RCC 7860 (cell line): ENCODE measurements around the gene SMARCD1.
"Not testable (repeated sequence)": the region's sequence is repeated elsewhere in the genome, so short reads cannot be mapped to it uniquely, and the experiment has no call there.

Experiments used
- DNase-seq: peaks from one replicate; pipeline ENCODE4 v3.0.0-alpha.2; 2015; ENCODE audit warnings: low spot score
- FAIRE-seq: peaks from 2 replicates; lab custom pipeline; 2012; peaks lifted over from hg19 to GRCh38; lab: Jason Lieb, UNC

SMARCD1 gene

DNA sequence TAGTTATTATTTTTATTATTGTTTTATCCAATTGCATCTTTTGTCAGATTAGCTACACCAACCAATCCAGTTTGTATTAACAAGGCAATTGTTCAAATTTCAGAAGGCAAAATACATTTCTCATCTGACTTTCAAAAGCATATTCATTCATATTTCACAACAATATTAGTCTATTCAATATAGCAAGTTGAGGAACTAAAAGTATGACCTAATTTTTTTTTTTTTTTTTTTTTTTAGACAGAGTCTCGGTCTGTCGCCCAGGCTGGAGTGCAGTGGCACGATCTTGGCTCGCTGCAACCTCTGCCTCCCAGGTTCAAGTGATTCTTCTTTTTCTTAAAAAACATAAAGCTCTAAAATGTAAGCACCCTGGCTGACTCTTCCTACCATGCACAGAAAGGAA, 44.1 kb downstream of the SMARCD1 start:
- FAIRE-seq (no peak), DNase-seq (no peak)

DNA sequence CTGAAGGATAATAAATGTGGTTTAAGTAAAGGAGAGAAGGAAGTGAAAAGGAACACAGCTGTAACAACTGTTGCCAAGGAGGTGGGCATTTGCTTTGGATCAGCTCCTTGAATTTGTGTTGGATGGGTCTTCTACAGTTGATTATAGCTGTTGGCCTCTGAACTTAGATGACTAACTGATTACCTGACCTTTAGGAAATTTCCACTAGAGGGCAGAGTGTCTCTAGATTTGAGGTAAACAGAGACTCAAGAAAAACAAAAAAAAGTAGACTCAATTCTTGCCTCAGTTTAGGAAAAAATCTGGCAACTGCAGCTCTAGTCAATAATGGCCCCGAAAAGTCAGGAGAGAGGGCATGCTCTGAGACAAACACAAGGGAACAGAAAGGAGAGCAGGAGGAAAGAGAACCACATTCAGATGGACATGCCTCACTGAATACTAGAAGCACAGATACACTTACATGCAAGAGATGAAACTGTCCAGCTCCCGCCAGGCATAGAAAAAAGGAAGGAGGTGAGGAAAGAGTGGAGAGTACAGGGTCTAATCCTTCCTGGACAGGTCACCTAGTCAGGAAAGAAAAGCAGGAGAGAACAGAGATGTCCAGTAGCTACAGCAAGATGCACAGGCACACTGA, 47.5 kb downstream of the SMARCD1 start:
- no peak for FAIRE-seq
- peak; percentile 17 for DNase-seq

DNA sequence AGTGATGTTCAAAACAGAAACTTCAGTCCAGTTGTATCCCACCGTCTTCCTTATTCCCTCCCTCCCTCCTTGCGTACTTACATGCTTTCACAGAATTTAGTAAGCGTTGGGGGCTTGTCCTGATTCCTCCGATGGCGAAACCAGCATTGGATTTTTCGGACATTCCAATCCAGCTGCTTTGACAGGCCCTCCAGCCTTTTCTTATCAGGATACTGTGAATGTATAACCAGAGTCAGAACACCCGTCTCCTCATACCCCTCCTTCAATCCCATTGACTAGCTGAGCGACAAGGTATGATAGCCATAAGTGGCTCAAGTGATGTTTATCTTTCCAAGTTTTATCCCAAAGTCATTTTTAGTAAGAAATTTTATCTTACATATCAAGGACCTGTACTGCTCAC, 57.9 kb downstream of the SMARCD1 start:
- no peak for FAIRE-seq
- no peak for DNase-seq

DNA sequence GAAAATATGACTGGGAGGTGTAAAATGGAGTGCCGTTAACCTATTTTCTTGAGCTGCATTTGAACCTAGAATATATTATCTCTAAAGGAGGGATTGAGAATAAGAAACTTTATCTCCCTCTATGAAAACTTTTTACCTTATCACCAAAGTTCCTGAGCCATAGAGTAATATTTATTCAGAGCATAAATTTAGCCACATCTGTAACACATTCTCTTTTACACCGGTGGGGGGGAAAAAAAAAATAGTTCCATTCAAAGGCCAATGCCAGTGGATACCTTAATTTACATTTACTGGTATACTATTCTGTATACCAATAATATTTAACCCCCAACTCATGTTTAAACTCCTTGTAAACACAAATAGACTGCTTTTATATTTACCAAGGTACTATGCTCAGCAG, 60.3 kb downstream of the SMARCD1 start:
- DNase-seq (no peak), FAIRE-seq (no peak)

DNA sequence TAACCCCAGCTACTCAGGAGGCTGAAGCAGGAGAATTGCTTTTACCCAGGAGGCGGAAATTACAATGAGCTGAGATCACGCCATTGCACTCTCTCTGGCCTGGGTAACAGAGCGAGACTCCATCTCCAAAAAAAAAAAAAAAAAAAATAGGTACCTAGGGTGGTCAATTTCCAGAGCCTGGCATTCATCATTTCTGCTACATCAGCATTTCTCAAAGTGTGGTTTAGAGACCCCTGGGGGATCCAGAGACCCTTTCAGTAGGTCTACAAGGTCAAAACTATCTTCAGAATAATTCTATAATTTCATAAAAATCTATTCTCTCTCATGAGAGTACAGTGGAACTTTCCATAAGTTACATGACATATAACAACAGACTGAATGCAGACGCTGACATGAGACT, 62.1 kb downstream of the SMARCD1 start:
- FAIRE-seq, result no peak

DNA sequence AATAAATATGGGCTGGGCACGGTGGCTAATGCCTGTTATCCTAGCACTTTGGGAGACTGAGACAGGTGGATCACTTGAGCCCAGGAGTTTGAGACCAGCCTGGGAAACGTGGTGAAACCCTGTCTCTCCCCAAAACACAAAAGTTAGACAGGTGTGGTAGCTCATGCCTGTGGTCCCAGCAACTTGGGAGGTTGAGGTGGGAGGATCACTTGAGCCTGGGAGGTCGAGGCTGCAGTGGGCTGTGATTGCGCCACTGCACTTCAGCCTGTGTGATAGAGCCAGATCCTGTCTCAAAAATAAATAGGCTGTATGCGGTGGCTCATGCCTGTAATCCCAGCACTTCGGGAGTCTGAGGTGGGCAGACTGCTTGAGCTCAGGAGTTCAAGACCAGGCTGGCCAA, 62.9 kb downstream of the SMARCD1 start:
- not testable (repeated sequence) for DNase-seq, FAIRE-seq

More for the DNA sequence above, 62.1 kb downstream of the SMARCD1 start:
- DNase-seq, result no peak

DNA sequence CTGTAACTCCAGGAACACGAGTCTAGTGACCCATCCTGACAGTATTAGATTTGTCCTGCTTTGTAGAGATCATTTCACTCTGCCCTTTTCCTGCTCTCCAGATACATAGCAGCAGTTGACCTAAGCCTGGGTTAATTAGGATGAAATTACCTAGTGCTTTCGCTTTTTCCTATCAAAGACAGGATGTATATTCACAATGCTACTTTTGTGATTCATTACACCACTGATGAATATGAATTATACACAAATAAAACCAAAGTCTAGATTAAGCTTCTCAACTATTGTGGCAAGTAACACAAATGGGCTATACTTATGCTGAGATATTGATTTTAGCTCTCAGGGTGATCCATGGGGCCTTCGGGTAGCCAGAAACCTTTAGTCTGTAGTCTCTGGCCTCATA, 64.2 kb downstream of the SMARCD1 start:
- no peak for DNase-seq
- no peak for FAIRE-seq
